Astrocyte (in vitro differentiated cells and primary cell): ENCODE data around the gene SLC48A1. TPM values are rescaled to one million over a fixed set of nuclear protein-coding genes. Genes with fewer than 3 reads are reported as not detected.

ENCODE experiments used
- DNase-seq: peaks from one replicate; pipeline ENCODE4 v3.0.0-alpha.2; 2010; ENCODE audit warnings: low read depth
- FAIRE-seq: peaks from 2 replicates; lab custom pipeline; 2011; peaks lifted over from hg19 to GRCh38; lab: Jason Lieb, UNC
- H2AFZ ChIP-seq: 2 replicates; pipeline ENCODE4 v1.6.0; 2012; ENCODE audit warnings: low read depth, low read length, inconsistent platforms
- H3K27ac ChIP-seq: 2 replicates; pipeline ENCODE4 v1.5.1; 2011; ENCODE audit warnings: low read depth, low read length, inconsistent platforms
- H3K27me3 ChIP-seq: 2 replicates; pipeline ENCODE4 v1.6.0; 2011; ENCODE audit warnings: low read length, inconsistent platforms; ENCODE audit not compliant: insufficient read depth
- H3K36me3 ChIP-seq: 2 replicates; pipeline ENCODE4 v1.5.1; 2011; ENCODE audit warnings: low read length, inconsistent platforms; ENCODE audit not compliant: insufficient read depth
- H3K4me1 ChIP-seq: 2 replicates; pipeline ENCODE4 v1.5.1; 2011; ENCODE audit warnings: low read length, inconsistent platforms; ENCODE audit not compliant: insufficient read depth
- H3K4me2 ChIP-seq: 2 replicates; pipeline ENCODE4 v1.6.0; 2012; ENCODE audit warnings: low read length, inconsistent platforms
- H3K4me3 ChIP-seq: 2 replicates; pipeline ENCODE4 v1.5.1; 2011; ENCODE audit warnings: low read depth, mild to moderate bottlenecking, low read length, inconsistent platforms; ENCODE audit not compliant: insufficient read depth
- H3K79me2 ChIP-seq: 2 replicates; pipeline ENCODE4 v1.6.0; 2012; ENCODE audit warnings: mild to moderate bottlenecking, low read length, inconsistent platforms; ENCODE audit not compliant: insufficient read depth
- H3K9ac ChIP-seq: 2 replicates; pipeline ENCODE4 v1.6.0; 2012; ENCODE audit warnings: mild to moderate bottlenecking, low read length, inconsistent platforms
- H3K9me3 ChIP-seq: 2 replicates; pipeline ENCODE4 v1.5.1; 2012; ENCODE audit warnings: low read depth, mild to moderate bottlenecking, low read length, inconsistent platforms; ENCODE audit not compliant: insufficient read depth
- H4K20me1 ChIP-seq: 2 replicates; pipeline ENCODE4 v1.6.0; 2012; ENCODE audit warnings: low read length, inconsistent platforms; ENCODE audit not compliant: insufficient read depth
- H3K27ac Mint-ChIP-seq: one replicate; pipeline ENCODE4 v1.8.0; 2021; ENCODE audit warnings: mild to moderate bottlenecking, mixed read lengths; ENCODE audit not compliant: unreplicated experiment
- H3K27me3 Mint-ChIP-seq: one replicate; pipeline ENCODE4 v1.8.0; 2021; ENCODE audit warnings: low read depth, mixed read lengths; ENCODE audit not compliant: unreplicated experiment
- H3K36me3 Mint-ChIP-seq: one replicate; pipeline ENCODE4 v1.8.0; 2021; ENCODE audit warnings: low read depth, mixed read lengths; ENCODE audit not compliant: unreplicated experiment
- H3K4me1 Mint-ChIP-seq: one replicate; pipeline ENCODE4 v1.8.0; 2021; ENCODE audit warnings: low read depth, mixed read lengths; ENCODE audit not compliant: unreplicated experiment
- H3K4me3 Mint-ChIP-seq: one replicate; pipeline ENCODE4 v1.8.0; 2021; ENCODE audit warnings: mild to moderate bottlenecking, moderate library complexity, mixed read lengths; ENCODE audit not compliant: unreplicated experiment
- H3K9me3 Mint-ChIP-seq: one replicate; pipeline ENCODE4 v1.8.0; 2021; ENCODE audit warnings: mild to moderate bottlenecking, mixed read lengths; ENCODE audit not compliant: unreplicated experiment
- EZH2 ChIP-seq: IDR thresholded peaks from 2 replicates; pipeline ENCODE4 v1.6.1; 2012; ENCODE audit warnings: mild to moderate bottlenecking, low read length, inconsistent platforms; ENCODE audit not compliant: insufficient read depth
- total RNA-seq: library from RNA; stranded (reverse); gene quantifications from 2 replicates; pipeline ENCODE4 v1.2.1, GENCODE V29; 2021
- TF ChIP-seq, protein P1 (sequence below): IDR thresholded peaks from 2 replicates; pipeline ENCODE4 v1.5.1; 2011; ENCODE audit warnings: low read depth, mild to moderate bottlenecking, inconsistent platforms, low read length, moderate library complexity; ENCODE audit not compliant: insufficient read depth

Gene SLC48A1
- total RNA-seq, 1 donor from 2014 or later: 23.8 TPM

DNA sequence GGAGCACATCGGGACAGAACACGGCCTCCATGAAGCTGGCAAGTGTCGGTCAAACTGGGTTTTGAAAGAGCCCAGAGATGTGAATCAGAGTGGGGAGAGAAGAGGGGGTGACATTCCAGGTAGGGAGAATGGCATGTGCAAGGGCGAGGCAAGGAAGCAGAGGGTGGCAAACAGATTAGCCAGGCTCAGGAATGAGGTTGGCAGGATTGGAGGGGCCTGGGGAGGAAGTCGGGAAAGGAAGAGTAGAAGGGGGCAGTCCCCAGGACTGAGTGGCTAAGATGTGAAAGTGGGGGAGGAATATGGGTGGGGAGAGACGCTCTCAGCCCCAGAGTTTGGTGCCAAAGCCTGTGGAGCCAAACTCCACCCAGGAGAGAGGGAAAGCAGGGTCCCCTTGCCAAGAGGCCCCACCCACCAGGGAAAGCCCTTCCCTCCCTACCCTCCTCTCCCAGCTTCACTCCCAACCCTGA is 52.2 kb downstream of the SLC48A1 start:
- H3K36me3 Mint-ChIP-seq: no peaks in the 10 kb centered on the region
- H3K27ac Mint-ChIP-seq: no peak overlapping the region

DNA sequence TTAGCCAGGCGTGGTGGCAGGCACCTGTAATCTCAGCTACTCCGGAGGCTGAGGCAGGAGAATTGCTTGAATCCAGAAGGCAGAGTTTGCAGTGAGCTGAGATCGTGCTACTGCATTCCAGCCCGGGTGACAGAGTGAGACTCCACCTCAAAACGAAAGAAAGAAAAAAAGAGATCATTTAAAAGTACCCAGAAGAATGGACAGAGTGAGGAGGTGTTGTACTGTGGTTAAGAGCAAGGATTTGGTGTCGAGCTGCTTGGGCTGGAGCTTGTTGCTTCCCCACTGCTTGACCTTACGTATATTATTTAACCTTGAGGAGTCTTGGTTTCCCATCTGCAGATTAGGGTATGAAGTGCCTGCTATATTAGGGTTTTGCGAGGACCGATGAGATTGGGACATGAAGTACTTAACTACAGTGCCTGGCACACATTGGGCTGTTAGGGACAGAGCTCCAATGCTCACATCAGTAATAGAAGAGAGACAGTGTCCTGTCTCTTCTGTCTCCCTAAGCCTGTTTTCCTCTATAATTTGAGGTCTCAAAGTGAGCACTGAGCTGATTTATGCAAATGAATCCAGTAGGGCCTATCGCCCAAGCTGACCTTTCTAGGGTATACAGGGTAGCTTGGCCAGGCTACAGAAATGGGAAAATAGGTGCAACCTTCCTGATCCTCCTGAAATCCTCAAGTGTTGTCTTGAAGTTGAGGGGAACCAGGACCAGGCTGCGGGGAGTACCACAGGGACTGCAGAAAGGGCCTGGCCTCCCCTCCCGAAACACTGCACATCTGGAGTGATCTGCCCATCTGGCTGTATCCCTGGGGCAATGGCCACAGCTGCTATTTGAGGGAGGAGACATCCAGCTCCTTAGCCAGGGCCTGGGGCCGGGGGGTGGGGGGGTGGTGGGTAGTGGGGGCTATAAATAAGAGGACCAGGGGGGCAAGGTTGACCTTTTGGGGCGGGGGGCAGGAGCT is 55.3 kb downstream of the SLC48A1 start:
- Histone ChIP-seq H3K9me3 (no peaks in the 10 kb centered on the region), H2AFZ (no peak overlapping the region), H4K20me1 (no peaks in the 10 kb centered on the region), H3K4me3 (no peak overlapping the region), H3K9ac (no peak overlapping the region), H3K4me2 (no peak overlapping the region), H3K27ac (no peak overlapping the region), H3K79me2 (no peaks in the 10 kb centered on the region), H3K36me3 (no peaks in the 10 kb centered on the region), H3K27me3 (no peaks in the 10 kb centered on the region), H3K4me1 (peaks cover 8% of the 10 kb centered on the region)
- Mint-ChIP-seq H3K4me3 (no peak overlapping the region), H3K27me3 (no peaks in the 10 kb centered on the region), H3K9me3 (no peaks in the 10 kb centered on the region), H3K27ac (no peak overlapping the region), H3K36me3 (no peaks in the 10 kb centered on the region), H3K4me1 (peaks cover 23% of the 10 kb centered on the region)
- FAIRE-seq (no peak), DNase-seq (no peak)
- no peak for TF ChIP-seq EZH2
- TF ChIP-seq, protein P1, sequence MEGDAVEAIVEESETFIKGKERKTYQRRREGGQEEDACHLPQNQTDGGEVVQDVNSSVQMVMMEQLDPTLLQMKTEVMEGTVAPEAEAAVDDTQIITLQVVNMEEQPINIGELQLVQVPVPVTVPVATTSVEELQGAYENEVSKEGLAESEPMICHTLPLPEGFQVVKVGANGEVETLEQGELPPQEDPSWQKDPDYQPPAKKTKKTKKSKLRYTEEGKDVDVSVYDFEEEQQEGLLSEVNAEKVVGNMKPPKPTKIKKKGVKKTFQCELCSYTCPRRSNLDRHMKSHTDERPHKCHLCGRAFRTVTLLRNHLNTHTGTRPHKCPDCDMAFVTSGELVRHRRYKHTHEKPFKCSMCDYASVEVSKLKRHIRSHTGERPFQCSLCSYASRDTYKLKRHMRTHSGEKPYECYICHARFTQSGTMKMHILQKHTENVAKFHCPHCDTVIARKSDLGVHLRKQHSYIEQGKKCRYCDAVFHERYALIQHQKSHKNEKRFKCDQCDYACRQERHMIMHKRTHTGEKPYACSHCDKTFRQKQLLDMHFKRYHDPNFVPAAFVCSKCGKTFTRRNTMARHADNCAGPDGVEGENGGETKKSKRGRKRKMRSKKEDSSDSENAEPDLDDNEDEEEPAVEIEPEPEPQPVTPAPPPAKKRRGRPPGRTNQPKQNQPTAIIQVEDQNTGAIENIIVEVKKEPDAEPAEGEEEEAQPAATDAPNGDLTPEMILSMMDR: no peak

More for the DNA sequence above, 52.2 kb downstream of the SLC48A1 start:
- peaks cover 23% of the 10 kb centered on the region for H3K4me1 ChIP-seq
- H3K4me3 Mint-ChIP-seq: no peak overlapping the region
- no peaks in the 10 kb centered on the region for H3K27me3 Mint-ChIP-seq
- H3K4me2 ChIP-seq: no peak overlapping the region
- H3K4me3 ChIP-seq: no peak overlapping the region
- peaks cover 46% of the 10 kb centered on the region for H3K4me1 Mint-ChIP-seq
- DNase-seq (no peak), FAIRE-seq (no peak)
- no peak overlapping the region for H3K9ac ChIP-seq
- no peaks in the 10 kb centered on the region for H3K9me3 Mint-ChIP-seq
- H3K27me3 ChIP-seq: no peaks in the 10 kb centered on the region
- no peaks in the 10 kb centered on the region for H4K20me1 ChIP-seq
- no peaks in the 10 kb centered on the region for H3K36me3 ChIP-seq
- H3K9me3 ChIP-seq: no peaks in the 10 kb centered on the region
- no peak overlapping the region for H2AFZ ChIP-seq
- no peak for TF ChIP-seq EZH2
- TF ChIP-seq, protein P1: no peak
- peaks cover 2% of the 10 kb centered on the region for H3K79me2 ChIP-seq
- H3K27ac ChIP-seq: no peak overlapping the region
